SK-N-SH (cell line): Measurements from ENCODE around the gene PDE6D. TPM values are rescaled to one million over a fixed set of nuclear protein-coding genes. Genes with fewer than 3 reads are reported as not detected.

Experiments
- CTCF ChIA-PET: fragments of 300-600, 350-600 bp; formaldehyde crosslinking; extraction: SDS; loops from one replicate; lab custom pipeline; 2021; lab: Yijun Ruan, JAX
- POLR2A ChIA-PET: fragments of 350-600 bp; sonication (Branson Sonifier 250); formaldehyde crosslinking; extraction: SDS; loops from one replicate; lab custom pipeline; 2020; ENCODE audit warnings: antibody characterized with exemption, inconsistent platforms; lab: Yijun Ruan, JAX
- DNase-seq: peaks from one replicate; pipeline ENCODE4 v3.0.0; 2012
- H2AFZ ChIP-seq: fragments of 200-600 bp; sonication (generic); 2 replicates; pipeline ENCODE4 v1.8.1; 2016; ENCODE audit warnings: antibody characterized with exemption, mild to moderate bottlenecking, low read depth
- H3F3A ChIP-seq: fragments of 200-600 bp; sonication (generic); replicated peaks from 2 replicates; pipeline ENCODE3; 2016; ENCODE audit warnings: antibody characterized with exemption, mild to moderate bottlenecking; ENCODE audit not compliant: insufficient read depth
- H3K27ac ChIP-seq, 2 experiments: fragments of 200-500 bp in 1 of 2; fragments of 200-600 bp in 1 of 2; sonication (Bioruptor generic) in 1 of 2; sonication (generic), shearing (Covaris generic) in 1 of 2; 2 replicates each; pipeline versions ENCODE4 v1.5.1 to v1.6.1; 2014 to 2016; ENCODE audit warnings: low read depth in 2 of 2, inconsistent platforms in 1 of 2, low read length in 1 of 2, mild to moderate bottlenecking in 1 of 2, mixed read lengths in 1 of 2
- H3K27me3 ChIP-seq: fragments of 200-600 bp; sonication (generic), shearing (Covaris generic); 2 replicates; pipeline ENCODE4 v1.6.1; 2016; ENCODE audit warnings: mixed run types; ENCODE audit not compliant: insufficient read depth
- H3K36me3 ChIP-seq, 2 experiments: fragments of 200-500 bp in 1 of 2; fragments of 200-600 bp in 1 of 2; sonication (Bioruptor generic) in 1 of 2; sonication (generic) in 1 of 2; replicated peaks in 1 of 2; 2 replicates each; pipeline versions ENCODE3 to v1.5.1; 2014 to 2016; ENCODE audit warnings: low read length in 1 of 2, mild to moderate bottlenecking in 1 of 2; ENCODE audit not compliant: insufficient read depth in 2 of 2, control insufficient read depth in 1 of 2
- H3K4me1 ChIP-seq, 2 experiments: fragments of 200-500 bp in 1 of 2; fragments of 200-600 bp in 1 of 2; sonication (Bioruptor generic) in 1 of 2; sonication (generic), shearing (Covaris generic) in 1 of 2; 2 replicates each; pipeline versions ENCODE4 v1.5.1 to v1.6.1; 2014 to 2016; ENCODE audit warnings: low read depth in 1 of 2, low read length in 1 of 2, mixed run types in 1 of 2; ENCODE audit not compliant: insufficient read depth in 2 of 2, control insufficient read depth in 1 of 2
- H3K4me2 ChIP-seq: fragments of 200-600 bp; sonication (generic), shearing (Covaris generic); 2 replicates; pipeline ENCODE4 v1.6.1; 2017; ENCODE audit warnings: mixed run types
- H3K4me3 ChIP-seq, 2 experiments: fragments of 200-500 bp in 1 of 2; fragments of 200-600 bp in 1 of 2; sonication (Bioruptor generic) in 1 of 2; sonication (generic), shearing (Covaris generic) in 1 of 2; 2 replicates each; pipeline versions ENCODE4 v1.5.1 to v1.8.1; 2014 to 2016; ENCODE audit warnings: low read depth in 2 of 2, inconsistent platforms in 1 of 2, low read length in 1 of 2, mild to moderate bottlenecking in 1 of 2, mixed read lengths in 1 of 2, moderate library complexity in 1 of 2
- H3K79me2 ChIP-seq: fragments of 200-600 bp; sonication (generic); 2 replicates; pipeline ENCODE4 v1.8.1; 2017; ENCODE audit warnings: mild to moderate bottlenecking; ENCODE audit not compliant: insufficient read depth
- H3K9ac ChIP-seq: fragments of 200-600 bp; sonication (generic); 2 replicates; pipeline ENCODE4 v1.6.1; 2017; ENCODE audit warnings: mixed run types
- H3K9me2 ChIP-seq: fragments of 200-600 bp; sonication (generic); 2 replicates; pipeline ENCODE4 v1.6.1; 2017; ENCODE audit warnings: mixed run types
- H3K9me3 ChIP-seq: fragments of 200-600 bp; sonication (generic); 2 replicates; pipeline ENCODE4 v1.6.1; 2017; ENCODE audit warnings: mixed run types, mild to moderate bottlenecking, moderate library complexity
- H4K20me1 ChIP-seq: fragments of 200-600 bp; sonication (generic); 2 replicates; pipeline ENCODE4 v1.6.1; 2017; ENCODE audit warnings: mild to moderate bottlenecking, mixed run types; ENCODE audit not compliant: insufficient read depth
- CTCF ChIP-seq: fragments of 200-600 bp; sonication (generic); IDR thresholded peaks from 2 replicates; pipeline ENCODE4 v1.6.1; 2017; ENCODE audit warnings: antibody characterized with exemption, mild to moderate bottlenecking, moderate library complexity
- EZH2phosphoT487 ChIP-seq: fragments of 200-600 bp; sonication (generic); IDR thresholded peaks from 2 replicates; pipeline ENCODE4 v1.6.1; 2017; ENCODE audit warnings: low read depth, mixed run types, mild to moderate bottlenecking, antibody characterized with exemption, moderate library complexity, borderline replicate concordance
- FOXJ3 ChIP-seq: sonication (generic); formaldehyde crosslinking; IDR thresholded peaks from 2 replicates; pipeline ENCODE4 v1.5.1; 2020; ENCODE audit warnings: mild to moderate bottlenecking, missing genetic modification reagents
- MEF2A ChIP-seq: IDR thresholded peaks from 2 replicates; pipeline ENCODE4 v1.4.0; 2012; ENCODE audit warnings: low read depth, borderline replicate concordance
- MXI1 ChIP-seq: IDR thresholded peaks from 2 replicates; pipeline ENCODE4 v1.6.1; 2012; ENCODE audit warnings: mild to moderate bottlenecking, low read depth, low read length, improper control_type of control experiment
- NFIC ChIP-seq: IDR thresholded peaks from 2 replicates; pipeline ENCODE4 v1.4.0; 2012; ENCODE audit warnings: borderline replicate concordance
- NRF1 ChIP-seq: IDR thresholded peaks from 2 replicates; pipeline ENCODE4 v1.6.1; 2012; ENCODE audit warnings: low read depth, mild to moderate bottlenecking, low read length
- REST ChIP-seq: IDR thresholded peaks from 2 replicates; pipeline ENCODE4 v1.6.1; 2012; ENCODE audit warnings: mild to moderate bottlenecking, low read depth, low read length, moderate library complexity
- SIN3A ChIP-seq: IDR thresholded peaks from 2 replicates; pipeline ENCODE4 v1.6.1; 2012; ENCODE audit warnings: low read depth, mild to moderate bottlenecking, low read length, moderate library complexity, borderline replicate concordance
- SMC3 ChIP-seq: IDR thresholded peaks from 2 replicates; pipeline ENCODE4 v1.6.1; 2012; ENCODE audit warnings: low read depth, low read length, improper control_type of control experiment
- WGBS: methylation state at CpG from one replicate; pipeline ENCODE4 v1.1.6; 2017; ENCODE audit warnings: low lambda C conversion rate; 5-methylcytosine and 5-hydroxymethylcytosine counted together
- polyA plus RNA-seq, 3 experiments: library from polyadenylated mRNA; depleted of rRNA; stranded (reverse); fragments of >200 nt; gene quantifications; 2 replicates each; pipeline ENCODE4 v1.2.3, GENCODE V29; 2012
- TF ChIP-seq, protein P1 (sequence below): IDR thresholded peaks from 2 replicates; pipeline ENCODE4 v1.4.0; 2012; ENCODE audit warnings: low read depth

PDE6D gene
- polyA plus RNA-seq, 1 of the 3 experiments (the other 2 are of a cell fraction): 33.9 TPM

DNA sequence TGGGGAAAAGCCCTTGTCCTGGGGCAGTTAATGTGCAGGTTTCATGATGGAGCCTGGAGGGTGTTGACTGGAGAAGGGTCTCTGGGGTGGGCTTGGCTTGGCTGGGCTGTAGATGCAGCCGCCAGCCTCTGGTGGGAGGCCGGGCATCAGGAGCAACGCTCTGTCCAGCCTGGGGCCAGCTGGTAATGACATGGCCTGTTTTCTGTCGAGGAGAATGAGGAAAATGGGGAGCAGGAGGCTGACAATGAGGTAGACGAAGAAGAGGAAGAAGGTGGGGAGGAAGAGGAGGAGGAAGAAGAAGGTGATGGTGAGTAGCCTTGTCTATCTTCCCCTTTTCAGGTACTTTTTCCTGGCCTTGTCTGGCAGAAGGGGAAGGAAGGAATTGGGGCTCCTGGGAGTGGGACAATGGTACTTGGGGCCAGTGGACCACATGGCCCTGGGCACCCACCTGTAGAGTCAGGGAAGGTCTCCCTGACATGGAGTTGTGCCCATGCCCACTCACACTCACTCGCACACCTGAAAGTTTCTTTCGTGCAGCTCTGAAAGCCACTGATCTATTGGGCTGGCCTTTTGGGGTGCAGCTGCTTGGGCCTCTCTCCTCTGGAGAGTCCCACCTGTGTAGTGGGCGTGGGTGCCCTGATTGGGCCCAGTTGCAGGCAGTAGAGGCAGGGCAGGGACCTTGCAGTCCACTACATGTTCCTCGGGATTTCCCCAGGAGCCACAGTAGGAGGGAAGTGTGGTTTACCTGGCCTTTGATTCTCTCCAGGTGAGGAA lies 69.2 kb downstream of the PDE6D start:
- Histone ChIP-seq H3K27me3 (no peaks in the 10 kb centered on the region), H3F3A (peaks cover 27% of the 10 kb centered on the region), H3K9me3 (no peaks in the 10 kb centered on the region), H3K79me2 (peaks cover 52% of the 10 kb centered on the region), H3K4me3 (peak overlapping the region; percentile 96 to 100), H3K9me2 (no peaks in the 10 kb centered on the region), H3K27ac (peak overlapping the region; percentile 40 to 53; a peak in 3 of 4 replicates), H2AFZ (no peak overlapping the region)
- WGBS: 38% methylated on average over 7 of the region's 9 CpGs
- ChIA-PET CTCF (interaction anchor here (0.6 to 34.6 kb wide), 9 partner anchors 9 to 790 kb away, joined by 3 to 1218 read pairs (median 4); partner anchors contain the start of gene PDE6D), POLR2A (interaction anchor here (0.7 to 1.4 kb wide), 6 partner anchors 8 to 151 kb away, joined by 3 to 4 read pairs (median 3); no protein-coding TSS in a partner anchor)
- TF ChIP-seq SMC3 (no peak), EZH2phosphoT487 (no peak), REST (no peak), NRF1 (no peak)
- TF ChIP-seq, all 33 proteins: peak for 0
- Histone ChIP-seq H4K20me1 (peaks cover 64% of the 10 kb centered on the region), H3K9ac (peak overlapping the region; percentile 98; the same call in 1 of the 2 replicates), H3K4me1 (peaks cover 20 to 38% of the 10 kb centered on the region in 2 experiments; a peak in 3 of 4 replicates), H3K36me3 (peaks cover 17 to 23% of the 10 kb centered on the region in 2 experiments), H3K4me2 (peak overlapping the region; percentile 97)
- DNase-seq: no peak

DNA sequence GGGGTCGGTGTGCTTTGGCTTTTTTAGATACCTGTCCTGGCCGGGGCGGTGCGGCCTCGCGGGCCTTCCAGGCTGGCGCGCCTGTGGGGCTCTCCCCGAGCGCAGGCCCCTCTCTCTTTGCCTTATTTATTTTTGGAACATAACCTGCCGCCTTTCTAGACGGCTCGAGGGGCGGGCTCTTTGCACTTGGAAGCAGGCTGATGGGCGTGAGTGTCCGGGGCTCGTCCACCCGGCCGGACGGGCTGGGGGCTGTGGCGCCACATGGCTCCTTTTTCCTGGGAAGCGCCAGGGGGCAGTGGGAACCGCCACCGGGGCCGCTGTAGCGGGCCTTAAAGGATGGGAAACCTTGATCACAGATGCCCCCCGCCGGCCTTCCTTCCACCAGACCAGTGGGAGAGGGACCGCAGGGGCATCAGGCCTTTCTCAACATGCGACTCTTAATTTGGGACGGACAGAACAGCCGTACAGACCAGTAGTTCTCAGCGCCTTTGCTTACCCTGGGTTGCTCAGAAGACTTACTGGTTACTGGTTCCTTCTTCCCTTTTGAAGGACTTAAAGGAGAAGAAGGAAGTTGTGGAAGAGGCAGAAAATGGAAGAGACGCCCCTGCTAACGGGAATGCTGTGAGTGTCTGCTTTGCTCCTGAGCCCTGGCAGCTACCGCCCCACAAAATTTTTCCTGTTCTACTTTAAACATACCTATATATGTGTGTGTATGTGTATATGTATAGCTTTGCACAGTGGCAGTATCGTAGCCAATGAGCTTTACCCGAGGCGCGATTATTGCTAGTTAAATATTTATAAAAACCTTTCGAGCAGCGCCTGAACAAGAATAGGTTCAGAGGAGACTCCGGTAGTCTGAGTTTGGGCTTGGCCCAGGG lies 70.0 kb downstream of the PDE6D start:
- H3K4me2 ChIP-seq: peak overlapping the region; percentile 97
- H3K27me3 ChIP-seq: no peaks in the 10 kb centered on the region
- no peaks in the 10 kb centered on the region for H3K9me2 ChIP-seq
- ChIA-PET POLR2A (interaction anchor here (0.6 to 1.2 kb wide), 5 partner anchors 27 to 150 kb away, joined by 3 to 4 read pairs (median 3); no protein-coding TSS in a partner anchor), CTCF (interaction anchor here (0.6 to 34.6 kb wide), 6 partner anchors 14 to 791 kb away, joined by 3 to 1218 read pairs (median 4); no protein-coding TSS in a partner anchor)
- peaks cover 17 to 41% of the 10 kb centered on the region in 2 experiments; a peak in 3 of 4 replicates for H3K4me1 ChIP-seq
- H3K9ac ChIP-seq: peak overlapping the region; percentile 98
- TF ChIP-seq FOXJ3 (CRISPR knock-in tag) (no peak), MXI1 (peak; percentile 50; the same call in 1 of the 2 replicates), REST (no peak), MEF2A (no peak), CTCF (peak; percentile 23), NFIC (no peak), SIN3A (0 out of 2 replicates have a peak, but pooled peaks have one; percentile 25)
- TF ChIP-seq, protein P1, sequence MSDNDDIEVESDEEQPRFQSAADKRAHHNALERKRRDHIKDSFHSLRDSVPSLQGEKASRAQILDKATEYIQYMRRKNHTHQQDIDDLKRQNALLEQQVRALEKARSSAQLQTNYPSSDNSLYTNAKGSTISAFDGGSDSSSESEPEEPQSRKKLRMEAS: peak; percentile 12; the same call in 1 of the 2 replicates
- H3K79me2 ChIP-seq: peaks cover 54% of the 10 kb centered on the region
- H3F3A ChIP-seq: peaks cover 27% of the 10 kb centered on the region
- H3K9me3 ChIP-seq: no peaks in the 10 kb centered on the region
- H3K27ac ChIP-seq: peak overlapping the region; percentile 53 to 65
- DNase-seq: peak; percentile 54
- peaks cover 17 to 23% of the 10 kb centered on the region in 2 experiments for H3K36me3 ChIP-seq
- WGBS: 4% methylated on average over 38 of the region's 43 CpGs
- peaks cover 64% of the 10 kb centered on the region for H4K20me1 ChIP-seq
- no peak overlapping the region for H2AFZ ChIP-seq
- H3K4me3 ChIP-seq: peak overlapping the region; percentile 96 to 100
